Lower lobe of right lung (tissue), 2 donors: ENCODE results near the gene PTPRT. TPM values are rescaled to one million over a fixed set of nuclear protein-coding genes. Genes with fewer than 3 reads are reported as not detected.

Experiments
- ATAC-seq, 2 donors: fragments of 200-7000 bp; cut with Tn5 transposase; one replicate each; pipeline ENCODE4 v1.9.1; 2020 to 2022; ENCODE audit warnings: mild to moderate bottlenecking in 2 of 2, moderate library complexity in 2 of 2
- DNase-seq: peaks from one replicate; pipeline ENCODE4 v3.0.0-alpha.2; 2020
- H3K27ac ChIP-seq: fragments of 200-600 bp; one replicate; pipeline ENCODE4 v1.8.0; 2022
- H3K27me3 ChIP-seq: fragments of 200-600 bp; one replicate; pipeline ENCODE4 v1.8.0; 2022; ENCODE audit warnings: low read depth
- H3K36me3 ChIP-seq: fragments of 200-600 bp; one replicate; pipeline ENCODE4 v1.8.0; 2022; ENCODE audit warnings: mild to moderate bottlenecking
- H3K4me1 ChIP-seq: fragments of 200-600 bp; one replicate; pipeline ENCODE4 v1.8.0; 2022
- H3K4me3 ChIP-seq: fragments of 200-600 bp; one replicate; pipeline ENCODE4 v1.8.0; 2022; ENCODE audit warnings: mild to moderate bottlenecking
- H3K9me3 ChIP-seq: fragments of 200-600 bp; one replicate; pipeline ENCODE4 v1.8.0; 2022
- CTCF ChIP-seq: fragments of 200-600 bp; IDR thresholded peaks from one replicate; pipeline ENCODE4 v1.8.0; 2022; ENCODE audit warnings: antibody characterized with exemption, mild to moderate bottlenecking
- intact Hi-C: fragments of 100-400 bp; cut with DNase I; formaldehyde crosslinking; loops from one replicate; pipeline ENCODE4 v1.11.0; 2022
- total RNA-seq: library from RNA; stranded (reverse); fragmentation: NEBNext Ultra II Directional; extraction: Animal tissue kit (Norgen Biotek cat#: 25700); gene quantifications from one replicate; pipeline ENCODE4 v1.2.1, GENCODE V29; 2021
- donor health status: DM: no; HTN: yes; CAD: no; lungs with severe emphysema.

Gene PTPRT
- total RNA-seq, 1 donor from 2014 or later = 8.0 TPM

DNA sequence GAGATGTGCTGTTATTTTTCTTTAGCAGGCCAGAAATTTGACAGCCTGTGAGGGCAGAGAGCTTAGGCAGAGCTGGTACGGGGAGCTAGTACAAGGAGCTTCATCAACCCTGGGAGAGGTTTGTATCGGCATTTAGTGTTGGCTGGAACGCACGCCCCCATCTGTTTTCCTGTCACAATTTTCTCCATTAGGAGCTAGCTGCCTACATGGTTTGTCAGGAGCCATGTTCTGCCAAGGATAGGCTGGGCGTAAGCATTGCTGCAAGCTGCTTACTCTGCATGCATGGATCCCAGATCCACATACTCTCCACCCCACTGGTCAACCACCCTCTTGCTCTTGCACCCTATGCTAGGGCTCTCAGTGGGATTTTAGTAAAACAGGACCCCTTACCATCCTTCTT lies 1122.5 kb downstream of the PTPRT start:
- H3K9me3 ChIP-seq = no peaks in the 10 kb centered on the region
- no peak for TF ChIP-seq CTCF
- intact Hi-C loops = no loop called here
- ATAC-seq (no peak), DNase-seq (no peak)
- H3K36me3 ChIP-seq = no peaks in the 10 kb centered on the region
- no peak overlapping the region for H3K4me3 ChIP-seq
- no peaks in the 10 kb centered on the region for H3K4me1 ChIP-seq
- no peak overlapping the region for H3K27ac ChIP-seq
- H3K27me3 ChIP-seq = no peaks in the 10 kb centered on the region

- Histone ChIP-seq H3K27me3 (no peaks in the 10 kb centered on the region), H3K27ac (no peak overlapping the region), H3K4me1 (no peaks in the 10 kb centered on the region), H3K9me3 (no peaks in the 10 kb centered on the region), H3K4me3 (no peak overlapping the region), H3K36me3 (no peaks in the 10 kb centered on the region)
- no peak for TF ChIP-seq CTCF
- DNase-seq (no peak), ATAC-seq (no peak)
- intact Hi-C loops = no loop called here
Observed at GRCh38 chr20:42063141-42063540, 1126.6 kb downstream of the PTPRT start.

- intact Hi-C loops = no loop called here
- no peaks in the 10 kb centered on the region for H3K27me3 ChIP-seq
- H3K4me3 ChIP-seq = no peak overlapping the region
- H3K27ac ChIP-seq = no peak overlapping the region
- DNase-seq (no peak), ATAC-seq (no peak)
- no peak for TF ChIP-seq CTCF
- H3K9me3 ChIP-seq = no peaks in the 10 kb centered on the region
- H3K4me1 ChIP-seq = no peaks in the 10 kb centered on the region
- no peaks in the 10 kb centered on the region for H3K36me3 ChIP-seq
Observed at GRCh38 chr20:42053350-42053749, 1136.4 kb downstream of the PTPRT start.

- no peaks in the 10 kb centered on the region for H3K9me3 ChIP-seq
- no peaks in the 10 kb centered on the region for H3K27me3 ChIP-seq
- no peaks in the 10 kb centered on the region for H3K36me3 ChIP-seq
- no peak for TF ChIP-seq CTCF
- DNase-seq = no peak
- no peaks in the 10 kb centered on the region for H3K4me1 ChIP-seq
- no peak for ATAC-seq
- no peak overlapping the region for H3K4me3 ChIP-seq
- H3K27ac ChIP-seq = no peak overlapping the region
- intact Hi-C loops = no loop called here
Observed at GRCh38 chr20:42051921-42052320, 1137.8 kb downstream of the PTPRT start.

GRCh38 chr20:42046371-42047085 lies 1143.2 kb downstream of the PTPRT start:
- TF ChIP-seq CTCF = no peak
- Histone ChIP-seq H3K36me3 (no peaks in the 10 kb centered on the region), H3K27me3 (no peaks in the 10 kb centered on the region), H3K9me3 (no peaks in the 10 kb centered on the region), H3K4me1 (no peaks in the 10 kb centered on the region), H3K4me3 (no peak overlapping the region), H3K27ac (no peak overlapping the region)
- no peak for DNase-seq
- no peak for ATAC-seq
- intact Hi-C loops = no loop called here
